Uterus (tissue), 4 donors: ENCODE measurements around the gene TMEM115. TPM values are rescaled to one million over a fixed set of nuclear protein-coding genes. Genes with fewer than 3 reads are reported as not detected.

Source experiments
- DNase-seq, 2 donors: peaks; one replicate each; pipeline ENCODE4 v3.0.0-alpha.2; 2019 to 2020
- H3K27ac ChIP-seq, 2 donors: fragments of 200-600 bp; sonication (generic); 1 replicate in 1 of 2; 2 replicates in 1 of 2; pipeline ENCODE4 v1.5.1; 2016 to 2018
- H3K27me3 ChIP-seq, 2 donors: fragments of 200-600 bp; sonication (generic); one replicate each; pipeline ENCODE4 v1.5.1; 2018 to 2019; ENCODE audit warnings: control low read depth in 1 of 2
- H3K36me3 ChIP-seq, 2 donors: fragments of 200-600 bp; sonication (generic); one replicate each; pipeline ENCODE4 v1.5.1; 2019; ENCODE audit warnings: control low read depth in 1 of 2
- H3K4me1 ChIP-seq, 2 donors: fragments of 200-600 bp; sonication (generic); one replicate each; pipeline ENCODE4 v1.5.1; 2018 to 2019; ENCODE audit warnings: control low read depth in 1 of 2
- H3K4me3 ChIP-seq, 2 donors: fragments of 200-600 bp; sonication (generic); 1 replicate in 1 of 2; 2 replicates in 1 of 2; pipeline ENCODE4 v1.5.1; 2018 to 2019; ENCODE audit warnings: mild to moderate bottlenecking in 1 of 2
- H3K9me3 ChIP-seq, 2 donors: fragments of 200-600 bp; sonication (generic); one replicate each; pipeline ENCODE4 v1.5.1; 2019; ENCODE audit warnings: control low read depth in 1 of 2
- CTCF ChIP-seq, 4 experiments: fragments of 200-600 bp in 2 of 4; fragments of 450-650 bp in 2 of 4; sonication (generic) in 2 of 4; IDR thresholded peaks; one replicate each; pipeline ENCODE4 v1.5.1; 2016 to 2019; ENCODE audit warnings: antibody characterized with exemption in 4 of 4, mild to moderate bottlenecking in 2 of 4, moderate library complexity in 1 of 4
- POLR2A ChIP-seq, 2 donors: fragments of 450-650 bp; IDR thresholded peaks; one replicate each; pipeline ENCODE4 v1.6.1; 2016; ENCODE audit warnings: antibody characterized with exemption in 2 of 2, mild to moderate bottlenecking in 1 of 2, moderate library complexity in 1 of 2
- intact Hi-C: fragments of 100-400 bp; cut with DNase I; formaldehyde crosslinking; loops from one replicate; pipeline ENCODE4 v1.15.1; 2023; ENCODE audit warnings: low total_unique reads
- total RNA-seq, 4 donors: library from RNA; depleted of rRNA in 3 of 4; stranded (reverse); fragments of >200 nt in 3 of 4; gene quantifications; one replicate each; pipeline versions ENCODE4 v1.1.0 to v1.2.4, GENCODE V29; 2014 to 2023
- donor health status: DM: yes; HTN: yes; CAD: no.

Gene TMEM115
- total RNA-seq, 4 donors from 2014 or later = 24.1 to 61.7 (median 37.0) TPM

- Histone ChIP-seq H3K4me1 (no peaks in the 10 kb centered on the region), H3K9me3 (no peaks in the 10 kb centered on the region), H3K27me3 (no peaks in the 10 kb centered on the region), H3K27ac (no peak overlapping the region), H3K4me3 (no peak overlapping the region), H3K36me3 (no peaks in the 10 kb centered on the region)
- TF ChIP-seq CTCF (IDR thresholded peaks at IDR 0.05) (no peak), POLR2A (IDR thresholded peaks at IDR 0.05) (no peak)
- DNase-seq = no peak
- intact Hi-C loops = no loop called here
Observed at GRCh38 chr3:50396502-50396901, 37.2 kb upstream of the TMEM115 start.

- Histone ChIP-seq H3K27me3 (no peaks in the 10 kb centered on the region), H3K9me3 (no peaks in the 10 kb centered on the region), H3K36me3 (no peaks in the 10 kb centered on the region), H3K27ac (no peak overlapping the region), H3K4me1 (no peaks in the 10 kb centered on the region), H3K4me3 (no peak overlapping the region)
- no peak for TF ChIP-seq POLR2A (IDR thresholded peaks at IDR 0.05)
- no peak for TF ChIP-seq CTCF (IDR thresholded peaks at IDR 0.05)
- intact Hi-C loops = no loop called here
- DNase-seq = no peak
Observed at GRCh38 chr3:50395070-50395860, 35.9 kb upstream of the TMEM115 start.

DNA sequence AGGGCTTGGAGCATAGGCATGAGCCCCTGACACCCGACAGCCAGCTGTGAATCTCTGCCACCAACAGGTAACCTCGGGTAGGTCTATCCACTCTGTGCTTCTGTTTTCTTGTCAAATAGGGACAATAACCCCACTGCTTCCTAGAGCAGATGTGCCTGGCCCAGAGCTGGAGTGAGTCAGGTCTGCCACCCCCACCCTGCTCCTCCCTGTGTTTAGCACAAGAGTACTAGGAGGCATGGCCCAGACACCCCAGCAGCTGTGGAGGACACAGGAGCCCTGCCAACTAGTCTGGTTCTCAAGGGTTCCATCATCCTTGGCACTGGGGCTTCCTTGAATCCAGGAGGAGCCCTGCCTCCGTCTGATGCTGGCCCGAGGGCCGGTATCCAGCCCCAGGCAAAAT, 33.7 kb upstream of the TMEM115 start:
- Histone ChIP-seq H3K4me1 (no peaks in the 10 kb centered on the region), H3K36me3 (no peaks in the 10 kb centered on the region), H3K9me3 (no peaks in the 10 kb centered on the region), H3K27me3 (no peaks in the 10 kb centered on the region), H3K4me3 (no peak overlapping the region), H3K27ac (no peak overlapping the region)
- intact Hi-C loops = no loop called here
- TF ChIP-seq CTCF (IDR thresholded peaks at IDR 0.05) (no peak), POLR2A (IDR thresholded peaks at IDR 0.05) (no peak)
- DNase-seq = no peak

- Histone ChIP-seq H3K4me3 (no peak overlapping the region), H3K9me3 (no peaks in the 10 kb centered on the region), H3K27me3 (no peaks in the 10 kb centered on the region), H3K27ac (no peak overlapping the region), H3K4me1 (no peaks in the 10 kb centered on the region), H3K36me3 (no peaks in the 10 kb centered on the region)
- intact Hi-C loops = no loop called here
- no peak for DNase-seq
- no peak for TF ChIP-seq CTCF (IDR thresholded peaks at IDR 0.05)
- no peak for TF ChIP-seq POLR2A (IDR thresholded peaks at IDR 0.05)
Observed at GRCh38 chr3:50392101-50392715, 32.9 kb upstream of the TMEM115 start.

DNA sequence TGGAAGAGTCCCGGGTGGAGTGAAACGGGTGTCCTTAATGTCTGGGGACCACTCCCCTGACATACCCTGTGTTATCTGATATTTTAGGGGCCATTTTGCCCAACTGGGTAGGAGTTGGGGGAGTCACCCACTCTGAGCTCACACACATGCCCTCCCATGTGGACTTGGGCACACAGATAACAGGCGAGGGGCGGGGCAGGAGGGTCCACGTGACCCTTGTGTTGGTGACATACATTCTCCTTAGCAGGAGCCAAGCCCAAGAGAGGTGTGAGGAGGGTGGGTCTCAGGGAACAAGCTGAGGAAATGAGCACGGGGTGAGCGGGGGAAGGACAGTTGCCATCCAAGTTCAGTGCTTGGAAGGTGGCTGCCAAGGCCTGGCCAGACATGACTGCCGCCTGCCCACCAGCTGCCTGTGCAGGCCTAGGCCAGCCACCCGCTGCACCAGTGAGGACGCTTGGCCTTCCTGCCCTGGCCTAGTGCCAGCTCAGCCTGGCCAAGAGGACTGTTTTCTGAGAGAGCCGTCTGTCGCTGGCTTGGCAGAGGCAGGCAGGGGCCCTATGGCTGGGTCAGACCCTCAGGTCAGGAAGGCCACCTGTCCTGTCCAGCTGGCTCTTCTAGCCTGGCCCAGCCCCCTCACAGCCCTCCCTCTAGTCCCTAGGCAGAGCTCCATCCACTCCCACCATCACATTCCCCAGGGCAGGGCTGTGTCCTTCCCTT, 31.3 kb upstream of the TMEM115 start:
- Histone ChIP-seq H3K27ac (no peak overlapping the region), H3K9me3 (no peaks in the 10 kb centered on the region), H3K36me3 (no peaks in the 10 kb centered on the region), H3K4me3 (no peak overlapping the region), H3K27me3 (no peaks in the 10 kb centered on the region), H3K4me1 (no peaks in the 10 kb centered on the region)
- peak in 1 of 2 donors; percentile 26 for DNase-seq
- intact Hi-C loops = no loop called here
- TF ChIP-seq CTCF (IDR thresholded peaks at IDR 0.05) = no peak
- no peak for TF ChIP-seq POLR2A (IDR thresholded peaks at IDR 0.05)
